Mammary epithelial cell (primary cell): Measurements from ENCODE around the gene FAM171A2.

Experiments used
- EZH2 ChIP-seq: IDR thresholded peaks from 2 replicates; pipeline ENCODE4 v1.6.1; 2012; ENCODE audit warnings: low read length, inconsistent platforms, borderline replicate concordance
- TF ChIP-seq, protein P1 (sequence below), 2 donors: IDR thresholded peaks in 1 of 2; conservative IDR thresholded peaks in 1 of 2; 2 replicates each; pipeline ENCODE4 v1.5.1; 2011 to 2012; ENCODE audit warnings: inconsistent platforms in 2 of 2, low read length in 2 of 2, mild to moderate bottlenecking in 2 of 2, control low read depth in 1 of 2, low read depth in 1 of 2; ENCODE audit not compliant: insufficient read depth in 1 of 2; ENCODE audit errors: extremely low read depth in 1 of 2

- TF ChIP-seq, protein P1, sequence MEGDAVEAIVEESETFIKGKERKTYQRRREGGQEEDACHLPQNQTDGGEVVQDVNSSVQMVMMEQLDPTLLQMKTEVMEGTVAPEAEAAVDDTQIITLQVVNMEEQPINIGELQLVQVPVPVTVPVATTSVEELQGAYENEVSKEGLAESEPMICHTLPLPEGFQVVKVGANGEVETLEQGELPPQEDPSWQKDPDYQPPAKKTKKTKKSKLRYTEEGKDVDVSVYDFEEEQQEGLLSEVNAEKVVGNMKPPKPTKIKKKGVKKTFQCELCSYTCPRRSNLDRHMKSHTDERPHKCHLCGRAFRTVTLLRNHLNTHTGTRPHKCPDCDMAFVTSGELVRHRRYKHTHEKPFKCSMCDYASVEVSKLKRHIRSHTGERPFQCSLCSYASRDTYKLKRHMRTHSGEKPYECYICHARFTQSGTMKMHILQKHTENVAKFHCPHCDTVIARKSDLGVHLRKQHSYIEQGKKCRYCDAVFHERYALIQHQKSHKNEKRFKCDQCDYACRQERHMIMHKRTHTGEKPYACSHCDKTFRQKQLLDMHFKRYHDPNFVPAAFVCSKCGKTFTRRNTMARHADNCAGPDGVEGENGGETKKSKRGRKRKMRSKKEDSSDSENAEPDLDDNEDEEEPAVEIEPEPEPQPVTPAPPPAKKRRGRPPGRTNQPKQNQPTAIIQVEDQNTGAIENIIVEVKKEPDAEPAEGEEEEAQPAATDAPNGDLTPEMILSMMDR (conservative IDR thresholded peaks at IDR 0.05 in 1 of 2, IDR thresholded peaks at IDR 0.05 in 1 of 2; ENCODE audit: extremely low read depth in 1 of 2, insufficient read depth in 1 of 2, low read depth in 1 of 2, low read length in 2 of 2) = no peak
- TF ChIP-seq EZH2 = no peak
These were observed 18.2 kb upstream of the FAM171A2 start for GRCh38 chr17:44381810-44382305.
